HL-60/S4 treated with phorbol 12-myristate 13-acetate at 8.2 ng/mL for 4 days and 3 days (cell line): ENCODE measurements around the gene GAGE13.
"Not testable (repeated sequence)": the region's sequence is repeated elsewhere in the genome, so short reads cannot be mapped to it uniquely, and the experiment has no call there.

ENCODE experiments used
- in situ Hi-C: fragments of 300-500 bp; cut with MboI; formaldehyde crosslinking; loops from 2 replicates; pipeline ENCODE4 v1.15.0; 2022; ENCODE audit warnings: low sequenced_read_pairs

Gene GAGE13

GRCh38 chrX:49331282-49331681 is at the start of gene GAGE13:
TSS of gene GAGE13 (plus strand) at chrX:49331582. CDS start at chrX:49332738, 1,156 bp downstream.
- in situ Hi-C loops: not testable (repeated sequence)

GRCh38 chrX:49282647-49283011 is 48.8 kb upstream of the GAGE13 start:
- in situ Hi-C loops: no loop called here

GRCh38 chrX:49284212-49284611 is 47.2 kb upstream of the GAGE13 start:
- in situ Hi-C loops: no loop called here

GRCh38 chrX:49286136-49286535 is 45.2 kb upstream of the GAGE13 start:
- in situ Hi-C loops: no loop called here

GRCh38 chrX:49286581-49286980 is 44.8 kb upstream of the GAGE13 start:
- in situ Hi-C loops: no loop called here

GRCh38 chrX:49287665-49288064 is 43.7 kb upstream of the GAGE13 start:
- in situ Hi-C loops: no loop called here

GRCh38 chrX:49290215-49290614 is 41.2 kb upstream of the GAGE13 start:
- in situ Hi-C loops: no loop called here

- in situ Hi-C loops: no loop called here
Measured at GRCh38 chrX:49291615-49292337, 39.6 kb upstream of the GAGE13 start.

GRCh38 chrX:49292400-49293362 is 38.7 kb upstream of the GAGE13 start:
- in situ Hi-C loops: no loop called here

GRCh38 chrX:49299293-49299692 is 32.1 kb upstream of the GAGE13 start:
- in situ Hi-C loops: not testable (repeated sequence)

GRCh38 chrX:49300703-49301102 is 30.7 kb upstream of the GAGE13 start:
- in situ Hi-C loops: no loop called here

- in situ Hi-C loops: no loop called here
Measured at GRCh38 chrX:49303346-49303745, 28.0 kb upstream of the GAGE13 start, which contains the start of gene GAGE10. TSS of gene GAGE10 (plus strand) at chrX:49303646. CDS start at chrX:49304860, 1,214 bp downstream.

- in situ Hi-C loops: not testable (repeated sequence)
Measured at GRCh38 chrX:49307775-49308174, 23.6 kb upstream of the GAGE13 start.

GRCh38 chrX:49308604-49309269 is 22.6 kb upstream of the GAGE13 start:
- in situ Hi-C loops: no loop called here

- in situ Hi-C loops: no loop called here
Measured at GRCh38 chrX:49309401-49309981, 21.9 kb upstream of the GAGE13 start.

- in situ Hi-C loops: no loop called here
Measured at GRCh38 chrX:49310371-49310770, 21.0 kb upstream of the GAGE13 start.

- in situ Hi-C loops: no loop called here
Measured at GRCh38 chrX:49312176-49312575, 19.2 kb upstream of the GAGE13 start.

- in situ Hi-C loops: no loop called here
Measured at GRCh38 chrX:49316085-49316484, 15.3 kb upstream of the GAGE13 start.

GRCh38 chrX:49321737-49322136 is 9.6 kb upstream of the GAGE13 start, which contains the start of gene GAGE12J:
TSS of gene GAGE12J (plus strand) at chrX:49322037. CDS start at chrX:49323194, 1,157 bp downstream.
- in situ Hi-C loops: not testable (repeated sequence)

- in situ Hi-C loops: not testable (repeated sequence)
Measured at GRCh38 chrX:49322266-49322665, 9.1 kb upstream of the GAGE13 start.

- in situ Hi-C loops: not testable (repeated sequence)
Measured at GRCh38 chrX:49323735-49324134, 7.6 kb upstream of the GAGE13 start.
